ENCODE data around the gene THY1. TPM values are rescaled to one million over a fixed set of nuclear protein-coding genes. Genes with fewer than 3 reads are reported as not detected.
A peak's percentile ranks its signal among the peaks of the same experiment; 100 is the strongest.

Gene THY1
- total and polyA plus RNA-seq, 9 of the 15 experiments (the other 6 are each of a cell fraction or from before 2014, with no cell fraction given): 0.07 to 0.40 (median 0.16) TPM; not detected in 5

DNA sequence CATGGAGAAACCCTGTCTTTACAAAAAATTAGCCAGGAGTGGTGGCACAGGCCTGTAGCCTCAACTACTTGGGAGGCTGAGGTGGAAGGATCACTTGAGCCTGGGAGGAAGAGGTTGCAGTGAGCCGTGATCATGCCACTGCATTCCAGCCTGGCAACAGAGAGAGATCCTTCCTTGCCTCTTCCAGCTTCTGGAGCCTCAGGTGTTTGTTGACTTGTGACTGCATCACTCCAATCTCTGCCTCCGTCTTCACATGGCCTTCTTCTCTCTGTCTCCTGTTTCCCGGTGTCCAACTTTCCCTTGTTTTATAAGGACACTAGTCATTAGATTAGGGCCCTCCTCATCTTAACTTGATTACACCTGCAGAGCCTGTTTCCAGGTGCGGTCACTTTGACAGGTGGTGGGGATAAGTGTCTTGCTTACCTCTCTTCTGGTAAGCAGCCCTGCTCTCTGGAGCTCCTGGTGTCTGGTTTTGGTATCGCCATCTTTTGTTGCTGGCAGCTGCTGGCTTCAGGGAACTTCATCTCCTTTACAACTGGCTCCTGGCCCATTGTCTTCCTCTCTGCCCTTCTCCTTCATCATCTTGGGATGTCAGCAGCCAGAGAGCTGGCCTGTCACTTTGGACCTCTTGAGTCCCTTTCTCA, 33.2 kb downstream of the THY1 start:
- FAIRE-seq (peak; percentile 87), DNase-seq (ENCODE audit: extremely low read depth in 1 of 4, low spot score in 3 of 4) (peak in 3 of 4 experiments; percentile 28 to 40 (median 32)), ATAC-seq (peak; percentile 88)
- Histone ChIP-seq H3K79me2 (ENCODE audit: control insufficient read depth, insufficient read depth, low read length) (no peaks in the 10 kb centered on the region), H3K9ac (ENCODE audit: insufficient read depth in 1 of 2, low read depth in 2 of 2, low read length in 2 of 2) (no peak overlapping the region), H3K9me1 (ENCODE audit: control insufficient read depth, insufficient read depth, low read length) (no peaks in the 10 kb centered on the region), H3K27ac (ENCODE audit: extremely low read depth, low read depth, low read length) (no peak overlapping the region), H3K4me3 (no peak overlapping the region), H3K27me3 (ENCODE audit: control insufficient read depth in 2 of 2, insufficient read depth in 2 of 2, low read length in 2 of 2) (no peaks in the 10 kb centered on the region), H3K9me3 (replicated peaks; ENCODE audit: control insufficient read depth, insufficient read depth, low read depth, low read length) (no peaks in the 10 kb centered on the region), H3K4me2 (ENCODE audit: insufficient read depth, low read length) (no peak overlapping the region), H2AFZ (ENCODE audit: low read depth, low read length) (no peak overlapping the region), H4K20me1 (replicated peaks; ENCODE audit: control insufficient read depth, insufficient read depth, low read length) (no peaks in the 10 kb centered on the region), H3K36me3 (ENCODE audit: control insufficient read depth, insufficient read depth, low read length) (no peaks in the 10 kb centered on the region), H3K4me1 (replicated peaks in 1 of 2; ENCODE audit: control insufficient read depth in 2 of 2, insufficient read depth in 2 of 2, low read length in 2 of 2) (no peaks in the 10 kb centered on the region)
- ChIA-PET CTCF (ENCODE audit: low intra/inter-chr PET ratio) (no interaction called here), POLR2A (interaction anchor here (0.6 to 1.5 kb wide), 2 partner anchors 9 to 11 kb away, joined by 4 to 5 read pairs; no protein-coding TSS in a partner anchor)
- 43% methylated on average over 5 of the region's 5 CpGs for WGBS (ENCODE audit: insufficient coverage, low coverage, missing lambda C conversion rate)
- in situ Hi-C loops (cut with MboI) (no loop called here), intact Hi-C loops (cut with micrococcal nuclease) (no loop called here)
- no TSS peak for BruUV-seq (replicated peaks)
- TF ChIP-seq, protein P1, sequence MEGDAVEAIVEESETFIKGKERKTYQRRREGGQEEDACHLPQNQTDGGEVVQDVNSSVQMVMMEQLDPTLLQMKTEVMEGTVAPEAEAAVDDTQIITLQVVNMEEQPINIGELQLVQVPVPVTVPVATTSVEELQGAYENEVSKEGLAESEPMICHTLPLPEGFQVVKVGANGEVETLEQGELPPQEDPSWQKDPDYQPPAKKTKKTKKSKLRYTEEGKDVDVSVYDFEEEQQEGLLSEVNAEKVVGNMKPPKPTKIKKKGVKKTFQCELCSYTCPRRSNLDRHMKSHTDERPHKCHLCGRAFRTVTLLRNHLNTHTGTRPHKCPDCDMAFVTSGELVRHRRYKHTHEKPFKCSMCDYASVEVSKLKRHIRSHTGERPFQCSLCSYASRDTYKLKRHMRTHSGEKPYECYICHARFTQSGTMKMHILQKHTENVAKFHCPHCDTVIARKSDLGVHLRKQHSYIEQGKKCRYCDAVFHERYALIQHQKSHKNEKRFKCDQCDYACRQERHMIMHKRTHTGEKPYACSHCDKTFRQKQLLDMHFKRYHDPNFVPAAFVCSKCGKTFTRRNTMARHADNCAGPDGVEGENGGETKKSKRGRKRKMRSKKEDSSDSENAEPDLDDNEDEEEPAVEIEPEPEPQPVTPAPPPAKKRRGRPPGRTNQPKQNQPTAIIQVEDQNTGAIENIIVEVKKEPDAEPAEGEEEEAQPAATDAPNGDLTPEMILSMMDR (IDR thresholded peaks at IDR 0.05 in 2 of 3, conservative IDR thresholded peaks at IDR 0.05 in 1 of 3; ENCODE audit: insufficient read depth in 2 of 3, low read depth in 1 of 3, low read length in 3 of 3): peak; percentile 54 to 62 (median 54); a peak in 5 of 6 replicates
- TF ChIP-seq ZNF57 (CRISPR knock-in tag; IDR thresholded peaks at IDR 0.05): no peak
- TF ChIP-seq FOXP1 (CRISPR knock-in tag; IDR thresholded peaks at IDR 0.05): 0 out of 2 replicates have a peak, but pooled peaks have one; percentile 23
- no peak for TF ChIP-seq HLTF (IDR thresholded peaks at IDR 0.05)
- TF ChIP-seq MEIS2 (IDR thresholded peaks at IDR 0.05; ENCODE audit: partially characterized antibody): no peak
- TF ChIP-seq ELF1 (tag; IDR thresholded peaks at IDR 0.05): no peak
- TF ChIP-seq CXXC5 (CRISPR knock-in tag; IDR thresholded peaks at IDR 0.05): no peak
- no peak for TF ChIP-seq ZNF12 (CRISPR knock-in tag; IDR thresholded peaks at IDR 0.05)
- TF ChIP-seq ZC3H4 (CRISPR knock-in tag; IDR thresholded peaks at IDR 0.05; ENCODE audit: borderline replicate concordance): no peak
